ENCODE data around the gene SAV1. TPM values are rescaled to one million over a fixed set of nuclear protein-coding genes. Genes with fewer than 3 reads are reported as not detected.
A peak's percentile ranks its signal among the peaks of the same experiment; 100 is the strongest.

SAV1 gene
- total RNA-seq, 1 donor from 2014 or later = 30.0 TPM

DNA sequence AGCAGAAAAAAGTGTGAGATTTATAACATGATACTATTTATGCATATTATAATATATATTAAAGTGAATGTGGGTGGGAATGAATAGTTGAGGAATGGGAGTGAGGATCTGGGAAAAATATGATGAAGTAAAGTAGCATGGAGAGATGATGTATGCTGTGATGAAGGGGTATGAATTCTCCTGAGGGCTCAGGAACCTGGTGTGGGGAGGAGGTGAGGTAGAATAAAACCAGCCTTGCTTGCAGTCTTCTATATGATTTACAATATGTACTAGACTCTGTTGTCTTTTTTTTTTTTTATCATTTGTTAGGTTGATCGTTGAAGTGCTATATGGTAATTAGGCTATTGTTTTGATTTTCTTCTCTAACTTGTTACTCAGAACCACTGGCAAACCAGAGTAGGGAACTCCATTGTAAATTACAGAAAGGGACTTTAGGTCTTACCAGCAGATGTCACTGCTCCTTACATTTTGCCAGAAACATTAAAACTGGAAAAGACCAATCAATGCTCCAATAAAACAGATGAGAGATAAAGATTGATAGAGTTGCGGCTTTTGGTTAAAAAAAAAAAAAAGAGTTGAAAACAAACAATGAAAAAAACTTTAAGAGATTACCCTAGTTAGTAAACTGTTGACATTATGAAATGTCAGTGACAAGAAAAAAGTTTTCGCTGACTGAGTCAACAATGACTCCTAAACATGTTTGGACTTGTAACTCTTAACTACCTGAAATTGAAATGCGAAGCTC is 68.2 kb downstream of the SAV1 start:
- intact Hi-C loops (cut with DNase I) = loop anchor here (10.0 kb wide), 1 partner anchor 175 kb away; no protein-coding TSS in a partner anchor
- H3K36me3 ChIP-seq = no peaks in the 10 kb centered on the region
- TF ChIP-seq, protein P1, sequence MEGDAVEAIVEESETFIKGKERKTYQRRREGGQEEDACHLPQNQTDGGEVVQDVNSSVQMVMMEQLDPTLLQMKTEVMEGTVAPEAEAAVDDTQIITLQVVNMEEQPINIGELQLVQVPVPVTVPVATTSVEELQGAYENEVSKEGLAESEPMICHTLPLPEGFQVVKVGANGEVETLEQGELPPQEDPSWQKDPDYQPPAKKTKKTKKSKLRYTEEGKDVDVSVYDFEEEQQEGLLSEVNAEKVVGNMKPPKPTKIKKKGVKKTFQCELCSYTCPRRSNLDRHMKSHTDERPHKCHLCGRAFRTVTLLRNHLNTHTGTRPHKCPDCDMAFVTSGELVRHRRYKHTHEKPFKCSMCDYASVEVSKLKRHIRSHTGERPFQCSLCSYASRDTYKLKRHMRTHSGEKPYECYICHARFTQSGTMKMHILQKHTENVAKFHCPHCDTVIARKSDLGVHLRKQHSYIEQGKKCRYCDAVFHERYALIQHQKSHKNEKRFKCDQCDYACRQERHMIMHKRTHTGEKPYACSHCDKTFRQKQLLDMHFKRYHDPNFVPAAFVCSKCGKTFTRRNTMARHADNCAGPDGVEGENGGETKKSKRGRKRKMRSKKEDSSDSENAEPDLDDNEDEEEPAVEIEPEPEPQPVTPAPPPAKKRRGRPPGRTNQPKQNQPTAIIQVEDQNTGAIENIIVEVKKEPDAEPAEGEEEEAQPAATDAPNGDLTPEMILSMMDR (IDR thresholded peaks at IDR 0.05) = peak in 1 of 3 experiments; percentile 46
- no peak for TF ChIP-seq POLR2AphosphoS5 (IDR thresholded peaks at IDR 0.05; ENCODE audit: insufficient read depth in 1 of 2, low read depth in 1 of 2)
- no peaks in the 10 kb centered on the region for H3K27me3 ChIP-seq
- no peaks in the 10 kb centered on the region for H3K4me1 ChIP-seq
- no peak for DNase-seq (ENCODE audit: extremely low spot score in 2 of 2)
- no peak overlapping the region for H3K27ac ChIP-seq
- no peak overlapping the region for H3K4me3 ChIP-seq
- H3K9me3 ChIP-seq = no peaks in the 10 kb centered on the region

DNA sequence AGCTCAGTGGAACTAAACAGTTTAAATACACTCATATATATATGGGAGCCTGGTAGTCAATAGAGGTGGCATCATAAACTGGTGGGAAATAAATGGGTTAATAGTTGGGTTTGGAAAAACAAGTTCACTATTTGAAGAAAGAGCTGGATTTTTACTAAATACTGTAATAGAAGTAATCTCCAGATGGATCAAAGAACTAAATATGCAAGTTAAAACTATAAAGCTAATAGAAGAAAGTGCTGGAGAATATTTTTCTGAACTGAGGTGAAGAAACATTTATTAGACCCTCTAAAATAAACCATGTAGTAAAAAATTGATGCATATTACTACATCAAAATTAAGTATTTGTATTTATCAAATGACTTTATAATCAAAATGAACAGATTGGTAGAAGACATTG is 69.3 kb downstream of the SAV1 start:
- no peak overlapping the region for H3K4me3 ChIP-seq
- H3K4me1 ChIP-seq = no peaks in the 10 kb centered on the region
- DNase-seq (ENCODE audit: extremely low spot score in 2 of 2) = no peak
- intact Hi-C loops (cut with DNase I) = no loop called here
- H3K27ac ChIP-seq = no peak overlapping the region
- peaks cover 0 to 8% of the 10 kb centered on the region in 2 donors for H3K36me3 ChIP-seq
- H3K27me3 ChIP-seq = no peaks in the 10 kb centered on the region
- no peaks in the 10 kb centered on the region for H3K9me3 ChIP-seq
- no peak for TF ChIP-seq POLR2AphosphoS5 (IDR thresholded peaks at IDR 0.05; ENCODE audit: insufficient read depth in 1 of 2, low read depth in 1 of 2)
- TF ChIP-seq, protein P1 (IDR thresholded peaks at IDR 0.05) = no peak
- TF ChIP-seq POLR2A (IDR thresholded peaks at IDR 0.05) = no peak

DNA sequence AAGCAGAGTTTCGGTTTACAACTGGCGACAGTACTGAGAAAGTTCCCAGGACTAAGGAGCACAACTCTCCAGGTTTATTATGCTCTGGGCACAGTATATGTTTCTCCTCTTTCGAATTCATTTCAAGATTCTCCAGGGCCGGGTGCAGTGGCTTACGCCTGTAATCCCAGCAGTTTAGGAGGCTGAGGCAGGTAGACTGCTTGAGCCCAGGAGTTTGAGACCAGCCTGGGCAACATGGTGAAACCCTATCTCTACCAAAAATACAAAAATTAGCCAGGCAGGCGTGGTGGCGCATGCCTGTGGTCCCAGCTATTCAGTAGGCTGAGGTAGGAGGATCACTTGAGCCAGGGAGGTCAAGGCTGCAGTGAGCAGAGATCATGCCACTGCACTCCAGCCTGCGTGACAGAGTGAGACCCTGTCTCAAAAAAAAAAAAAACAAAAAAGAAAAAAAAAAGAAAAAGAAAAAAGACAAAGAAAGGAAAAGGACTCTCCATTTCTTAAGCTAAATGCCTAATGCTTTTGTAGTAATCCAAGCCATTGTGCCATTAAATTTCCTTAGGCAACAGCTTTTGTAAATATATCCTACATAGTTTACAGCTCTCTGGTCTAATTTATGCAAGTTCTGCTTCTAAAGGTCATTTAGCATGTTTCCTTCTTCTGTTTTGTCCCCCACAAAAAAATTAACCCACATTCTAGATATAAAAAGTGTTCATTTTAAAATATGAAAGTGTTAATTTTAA is 73.4 kb downstream of the SAV1 start:
- Histone ChIP-seq H3K27ac (no peak overlapping the region), H3K36me3 (peaks cover 0 to 8% of the 10 kb centered on the region in 2 donors), H3K4me3 (no peak overlapping the region), H3K27me3 (no peaks in the 10 kb centered on the region), H3K9me3 (no peaks in the 10 kb centered on the region), H3K4me1 (no peaks in the 10 kb centered on the region)
- no peak for DNase-seq (ENCODE audit: extremely low spot score in 2 of 2)
- TF ChIP-seq POLR2AphosphoS5 (IDR thresholded peaks at IDR 0.05; ENCODE audit: insufficient read depth in 1 of 2, low read depth in 1 of 2) = no peak
- TF ChIP-seq POLR2A (IDR thresholded peaks at IDR 0.05) = no peak
- TF ChIP-seq, protein P1 (IDR thresholded peaks at IDR 0.05) = no peak
- intact Hi-C loops (cut with DNase I) = no loop called here

DNA sequence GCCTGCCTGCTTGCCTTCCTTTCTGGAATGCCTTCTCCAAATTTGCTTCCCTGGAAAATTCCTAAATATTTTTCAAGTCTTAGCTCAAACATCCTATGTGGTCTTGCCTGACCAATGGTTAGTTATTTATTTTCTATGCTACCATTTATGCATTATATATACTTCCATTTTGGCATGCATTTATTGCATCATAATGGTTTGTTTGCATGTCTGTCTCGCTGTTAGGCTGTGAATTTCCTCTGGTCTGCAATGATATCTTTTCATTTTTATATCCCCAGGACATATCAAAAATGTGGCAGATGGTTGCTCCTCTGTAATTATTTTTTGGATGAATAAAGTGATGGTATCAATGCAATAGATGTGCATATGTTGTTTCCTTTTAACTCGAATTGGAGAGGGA is 77.6 kb downstream of the SAV1 start:
- intact Hi-C loops (cut with DNase I) = no loop called here
- no peak for DNase-seq (ENCODE audit: extremely low spot score in 2 of 2)
- TF ChIP-seq POLR2AphosphoS5 (IDR thresholded peaks at IDR 0.05; ENCODE audit: insufficient read depth in 1 of 2, low read depth in 1 of 2) (no peak), POLR2A (IDR thresholded peaks at IDR 0.05) (no peak)
- TF ChIP-seq, protein P1 (IDR thresholded peaks at IDR 0.05) = no peak
- no peak overlapping the region for H3K27ac ChIP-seq
- no peak overlapping the region for H3K4me3 ChIP-seq
- H3K9me3 ChIP-seq = no peaks in the 10 kb centered on the region
- H3K4me1 ChIP-seq = no peaks in the 10 kb centered on the region
- peaks cover 0 to 8% of the 10 kb centered on the region in 2 donors for H3K36me3 ChIP-seq
- no peaks in the 10 kb centered on the region for H3K27me3 ChIP-seq

Small RNA genes lying within 50 kb of the gene (small RNA-seq; reads per million reads assigned to genes)
- gene RN7SL452P = not detected

Other genes with a start within 250 kb of the SAV1 start
- gene MAP4K5, start 135.7 kb downstream of the SAV1 start, total RNA-seq = 158 TPM
- 6.9 TPM for gene ATL1, start 108.2 kb downstream of the SAV1 start, total RNA-seq
- 29.5 TPM for gene NIN, start 162.9 kb upstream of the SAV1 start, total RNA-seq
- not detected for gene ABHD12B, start 203.7 kb upstream of the SAV1 start, total RNA-seq

Data from vagina (tissue), 2 donors.